Dedifferentiated amniotic fluid mesenchymal stem cell (primary cell): ENCODE data around the gene OR2T10.
"Not testable (repeated sequence)": the region's sequence is repeated elsewhere in the genome, so short reads cannot be mapped to it uniquely, and the experiment has no call there.

Experiments
- DNase-seq: peaks from one replicate; pipeline ENCODE4 v3.0.0-alpha.2; 2016; ENCODE audit errors: extremely low spot score

The OR2T10 gene

GRCh38 chr1:248593226-248593625, 4.3 kb downstream of the OR2T10 start:
- no peak for DNase-seq

GRCh38 chr1:248592655-248593054, 4.8 kb downstream of the OR2T10 start:
- no peak for DNase-seq

- DNase-seq = no peak
Observed at GRCh38 chr1:248590055-248590454, 7.4 kb downstream of the OR2T10 start.

GRCh38 chr1:248589334-248589733, 8.2 kb downstream of the OR2T10 start:
- no peak for DNase-seq

GRCh38 chr1:248585266-248585665, 12.2 kb downstream of the OR2T10 start:
- DNase-seq = no peak

- no peak for DNase-seq
Observed at GRCh38 chr1:248576260-248576980, 21.1 kb downstream of the OR2T10 start.

- not testable (repeated sequence) for DNase-seq
Observed at GRCh38 chr1:248574657-248575056, 22.8 kb downstream of the OR2T10 start, which contains the start of gene OR2T34. Gene OR2T34, minus strand, starts transcription at chr1:248574757. Its CDS starts 0 bp downstream, at chr1:248574757.

- DNase-seq = not testable (repeated sequence)
Observed at GRCh38 chr1:248573856-248574255, 23.6 kb downstream of the OR2T10 start.

- DNase-seq = not testable (repeated sequence)
Observed at GRCh38 chr1:248572049-248572448, 25.5 kb downstream of the OR2T10 start.

- not testable (repeated sequence) for DNase-seq
Observed at GRCh38 chr1:248570811-248571210, 26.7 kb downstream of the OR2T10 start.

GRCh38 chr1:248569049-248569448, 28.5 kb downstream of the OR2T10 start:
- not testable (repeated sequence) for DNase-seq

- DNase-seq = not testable (repeated sequence)
Observed at GRCh38 chr1:248565530-248566373, 31.7 kb downstream of the OR2T10 start.

GRCh38 chr1:248562672-248563071, 34.8 kb downstream of the OR2T10 start, which contains the start of gene OR2T29:
Gene OR2T29, minus strand, starts transcription at chr1:248562772. Its CDS starts 3,281 bp downstream, at chr1:248559491.
- DNase-seq = not testable (repeated sequence)

GRCh38 chr1:248551027-248551426, 46.5 kb downstream of the OR2T10 start:
- not testable (repeated sequence) for DNase-seq

GRCh38 chr1:248547383-248547782, 50.1 kb downstream of the OR2T10 start:
- not testable (repeated sequence) for DNase-seq
